A549 (cell line): Measurements from ENCODE around the gene APOL5. TPM values are rescaled to one million over a fixed set of nuclear protein-coding genes. Genes with fewer than 3 reads are reported as not detected.

Source experiments
- ATAC-seq, 2 experiments: fragments of 200-7000 bp in 1 of 2; fragments of >200 bp in 1 of 2; cut with Nextera tagmentation in 1 of 2; cut with Tn5 transposase in 1 of 2; 3 replicates each; pipeline versions ENCODE4 v1.8.0 to v1.9.1; 2018 to 2020; ENCODE audit warnings: mild to moderate bottlenecking in 1 of 2, moderate library complexity in 1 of 2
- CTCF ChIA-PET: fragments of 300-600 bp; sonication (Branson Sonifier 250); formaldehyde crosslinking; extraction: SDS; loops from one replicate; lab custom pipeline; 2021; ENCODE audit warnings: antibody characterized with exemption, inconsistent platforms; lab: Yijun Ruan, JAX
- POLR2A ChIA-PET: fragments of 350-600 bp; formaldehyde crosslinking; extraction: SDS; loops from one replicate; lab custom pipeline; 2021; ENCODE audit warnings: antibody characterized with exemption, inconsistent platforms; lab: Yijun Ruan, JAX
- DNase-seq, 2 experiments: peaks; one replicate each; pipeline versions ENCODE4 v3.0.0 to v3.0.0-alpha.2; 2011 to 2016; ENCODE audit warnings: low read depth in 1 of 2, low spot score in 1 of 2
- FAIRE-seq: peaks from 2 replicates; lab custom pipeline; 2011; peaks lifted over from hg19 to GRCh38; lab: Jason Lieb, UNC
- H3K27ac ChIP-seq, 2 experiments: fragments of >200 bp; sonication (Bioruptor Twin); formaldehyde crosslinking; 3 replicates each; pipeline ENCODE4 v1.5.1; 2016 to 2017
- H3K4me1 ChIP-seq: fragments of >200 bp; sonication (Bioruptor Twin); formaldehyde crosslinking; 3 replicates; pipeline ENCODE4 v1.6.1; 2016
- H3K4me2 ChIP-seq: fragments of >200 bp; sonication (Bioruptor Twin); formaldehyde crosslinking; 3 replicates; pipeline ENCODE4 v1.6.1; 2016
- H3K4me3 ChIP-seq: fragments of >200 bp; sonication (Bioruptor Twin); formaldehyde crosslinking; 3 replicates; pipeline ENCODE4 v1.5.1; 2016
- H3K9me3 ChIP-seq: fragments of >200 bp; sonication (Bioruptor Twin); formaldehyde crosslinking; 3 replicates; pipeline ENCODE4 v1.6.1; 2016
- CBX2 ChIP-seq: fragments of 200-600 bp; sonication (generic); IDR thresholded peaks from 2 replicates; pipeline ENCODE4 v1.6.1; 2016; ENCODE audit warnings: low read depth, mild to moderate bottlenecking, borderline replicate concordance
- CEBPB ChIP-seq, 2 experiments: fragments of >200 bp in 1 of 2; sonication (Bioruptor Twin) in 1 of 2; formaldehyde crosslinking in 1 of 2; IDR thresholded peaks; 2 replicates each; pipeline ENCODE4 v1.6.1; 2012 to 2016
- CHD4 ChIP-seq: fragments of 200-600 bp; sonication (generic); IDR thresholded peaks from 2 replicates; pipeline ENCODE4 v1.6.1; 2016; ENCODE audit warnings: antibody characterized with exemption, mild to moderate bottlenecking, borderline replicate concordance
- EHMT2 ChIP-seq: fragments of 200-600 bp; sonication (generic); IDR thresholded peaks from 2 replicates; pipeline ENCODE4 v1.6.1; 2016; ENCODE audit warnings: antibody characterized with exemption, low read depth, mild to moderate bottlenecking, moderate library complexity
- HDAC2 ChIP-seq: fragments of 200-600 bp; sonication (generic); IDR thresholded peaks from 2 replicates; pipeline ENCODE4 v1.6.1; 2016
- HOXA7 ChIP-seq: fragments of 250-450 bp; sonication (Bioruptor Pico); IDR thresholded peaks from 2 replicates; pipeline ENCODE4 v1.5.0; 2020; ENCODE audit warnings: mild to moderate bottlenecking, moderate library complexity
- HOXB13 ChIP-seq: fragments of 250-450 bp; sonication (Bioruptor Pico); IDR thresholded peaks from 2 replicates; pipeline ENCODE4 v1.5.0; 2020; ENCODE audit warnings: low read depth, mild to moderate bottlenecking, moderate library complexity
- JUN ChIP-seq, 2 experiments: fragments of >200 bp; sonication (Bioruptor Twin); formaldehyde crosslinking; IDR thresholded peaks; 2 replicates in 1 of 2; 3 replicates in 1 of 2; pipeline ENCODE4 v1.6.1; 2016 to 2017
- JUNB ChIP-seq: fragments of >200 bp; sonication (Bioruptor Twin); formaldehyde crosslinking; IDR thresholded peaks from 2 replicates; pipeline ENCODE4 v1.6.1; 2016
- KDM1A ChIP-seq: fragments of 200-600 bp; sonication (generic); IDR thresholded peaks from 2 replicates; pipeline ENCODE4 v1.6.1; 2016; ENCODE audit warnings: low read depth, mild to moderate bottlenecking
- KDM5A ChIP-seq: fragments of 200-600 bp; sonication (generic); IDR thresholded peaks from 2 replicates; pipeline ENCODE4 v1.6.1; 2016; ENCODE audit warnings: antibody characterized with exemption, mild to moderate bottlenecking
- NPAS2 ChIP-seq: fragments of 250-450 bp; sonication (Bioruptor Pico); IDR thresholded peaks from 2 replicates; pipeline ENCODE4 v1.8.0; 2022; ENCODE audit warnings: mild to moderate bottlenecking, moderate library complexity, borderline replicate concordance
- POLR2AphosphoS2 ChIP-seq: conservative IDR thresholded peaks from 2 replicates; pipeline ENCODE4 v1.6.1; 2012; ENCODE audit warnings: low read length, improper control_type of control experiment, inconsistent platforms
- RARB ChIP-seq: fragments of 250-450 bp; sonication (Bioruptor Pico); IDR thresholded peaks from 2 replicates; pipeline ENCODE4 v1.8.0; 2021; ENCODE audit warnings: mild to moderate bottlenecking, moderate library complexity
- RFX5 ChIP-seq: fragments of 450-650 bp; IDR thresholded peaks from 2 replicates; pipeline ENCODE4 v1.7.1; 2014; ENCODE audit warnings: antibody characterized with exemption, mild to moderate bottlenecking, moderate library complexity
- SMC3 ChIP-seq: fragments of >200 bp; sonication (Bioruptor Twin); formaldehyde crosslinking; IDR thresholded peaks from 3 replicates; pipeline ENCODE4 v1.6.1; 2018; ENCODE audit warnings: inconsistent platforms
- SREBF2 ChIP-seq: fragments of 450-650 bp; IDR thresholded peaks from 2 replicates; pipeline ENCODE4 v1.6.1; 2014; ENCODE audit warnings: mild to moderate bottlenecking, moderate library complexity
- WGBS: methylation state at CpG from one replicate; pipeline ENCODE4 v1.1.6; 2017; ENCODE audit errors: missing lambda C conversion rate; 5-methylcytosine and 5-hydroxymethylcytosine counted together
- polyA plus RNA-seq, 4 experiments: library from polyadenylated mRNA; depleted of rRNA in 3 of 4; stranded (reverse); fragments of >200 nt; fragmentation: RNase III in 1 of 4; extraction: RNeasy Plus Mini Kit Qiagen cat#74134 plus additional on column Dnase treatment in 1 of 4; gene quantifications; 2 replicates in 3 of 4; 3 replicates in 1 of 4; pipeline ENCODE4 v1.2.3, GENCODE V29; 2011 to 2017
- TF ChIP-seq, protein P1 (sequence below): fragments of >200 bp; sonication (Bioruptor Twin); formaldehyde crosslinking; IDR thresholded peaks from 3 replicates; pipeline ENCODE4 v1.5.1; 2016
- TF ChIP-seq, protein P2 (sequence below): fragments of >200 bp; sonication (Bioruptor Twin); formaldehyde crosslinking; IDR thresholded peaks from 2 replicates; pipeline ENCODE4 v1.6.1; 2016
- TF ChIP-seq, protein P3 (sequence below): fragments of 200-600 bp; sonication (generic); IDR thresholded peaks from 2 replicates; pipeline ENCODE4 v1.6.1; 2016; ENCODE audit warnings: antibody characterized with exemption, mild to moderate bottlenecking, moderate library complexity
- TF ChIP-seq, protein P4 (sequence below): fragments of 450-650 bp; IDR thresholded peaks from 2 replicates; pipeline ENCODE4 v1.6.1; 2014; ENCODE audit warnings: antibody characterized with exemption
- TF ChIP-seq, protein P5 (sequence below): fragments of >200 bp; sonication (Bioruptor Twin); formaldehyde crosslinking; IDR thresholded peaks from 3 replicates; pipeline ENCODE4 v1.6.1; 2016
- TF ChIP-seq, protein P6 (sequence below): IDR thresholded peaks from 2 replicates; pipeline ENCODE4 v1.6.1; 2012; ENCODE audit warnings: low read depth, borderline replicate concordance

Gene APOL5
- polyA plus RNA-seq, 2 of the 4 experiments (the other 2 are of a cell fraction), result not detected

DNA sequence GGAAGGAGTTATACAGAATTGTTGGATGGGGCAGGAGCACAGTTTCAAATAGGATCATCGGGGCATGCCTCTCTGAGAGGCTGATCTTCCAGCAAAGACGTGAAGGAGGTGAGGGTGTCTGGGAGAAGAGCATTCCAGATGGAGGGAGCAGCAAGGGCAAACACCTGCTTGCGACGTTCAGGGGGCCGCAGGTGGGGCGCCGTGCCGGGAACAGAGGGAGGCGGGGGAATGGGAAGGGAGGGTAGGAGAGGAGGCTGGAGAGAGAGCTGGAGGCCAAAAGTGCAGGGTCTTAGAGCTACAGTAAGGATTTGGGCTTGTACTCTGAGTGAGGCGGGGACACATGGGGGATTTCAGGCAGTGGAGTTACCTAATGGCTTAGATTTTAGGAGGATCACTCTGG is 13.6 kb downstream of the APOL5 start:
- Histone ChIP-seq H3K4me1 (no peaks in the 10 kb centered on the region), H3K4me3 (no peak overlapping the region), H3K27ac (no peak overlapping the region), H3K4me2 (no peak overlapping the region), H3K9me3 (no peaks in the 10 kb centered on the region)
- ATAC-seq (no peak), FAIRE-seq (no peak), DNase-seq (no peak)
- ChIA-PET POLR2A (no interaction called here), CTCF (no interaction called here)
- TF ChIP-seq CEBPB (IDR thresholded peaks at IDR 0.05), result no peak
- TF ChIP-seq SMC3, result no peak
- TF ChIP-seq SREBF2, result no peak
- TF ChIP-seq, protein P1, sequence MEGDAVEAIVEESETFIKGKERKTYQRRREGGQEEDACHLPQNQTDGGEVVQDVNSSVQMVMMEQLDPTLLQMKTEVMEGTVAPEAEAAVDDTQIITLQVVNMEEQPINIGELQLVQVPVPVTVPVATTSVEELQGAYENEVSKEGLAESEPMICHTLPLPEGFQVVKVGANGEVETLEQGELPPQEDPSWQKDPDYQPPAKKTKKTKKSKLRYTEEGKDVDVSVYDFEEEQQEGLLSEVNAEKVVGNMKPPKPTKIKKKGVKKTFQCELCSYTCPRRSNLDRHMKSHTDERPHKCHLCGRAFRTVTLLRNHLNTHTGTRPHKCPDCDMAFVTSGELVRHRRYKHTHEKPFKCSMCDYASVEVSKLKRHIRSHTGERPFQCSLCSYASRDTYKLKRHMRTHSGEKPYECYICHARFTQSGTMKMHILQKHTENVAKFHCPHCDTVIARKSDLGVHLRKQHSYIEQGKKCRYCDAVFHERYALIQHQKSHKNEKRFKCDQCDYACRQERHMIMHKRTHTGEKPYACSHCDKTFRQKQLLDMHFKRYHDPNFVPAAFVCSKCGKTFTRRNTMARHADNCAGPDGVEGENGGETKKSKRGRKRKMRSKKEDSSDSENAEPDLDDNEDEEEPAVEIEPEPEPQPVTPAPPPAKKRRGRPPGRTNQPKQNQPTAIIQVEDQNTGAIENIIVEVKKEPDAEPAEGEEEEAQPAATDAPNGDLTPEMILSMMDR, result no peak
- 78% methylated on average over 10 of the region's 10 CpGs for WGBS

DNA sequence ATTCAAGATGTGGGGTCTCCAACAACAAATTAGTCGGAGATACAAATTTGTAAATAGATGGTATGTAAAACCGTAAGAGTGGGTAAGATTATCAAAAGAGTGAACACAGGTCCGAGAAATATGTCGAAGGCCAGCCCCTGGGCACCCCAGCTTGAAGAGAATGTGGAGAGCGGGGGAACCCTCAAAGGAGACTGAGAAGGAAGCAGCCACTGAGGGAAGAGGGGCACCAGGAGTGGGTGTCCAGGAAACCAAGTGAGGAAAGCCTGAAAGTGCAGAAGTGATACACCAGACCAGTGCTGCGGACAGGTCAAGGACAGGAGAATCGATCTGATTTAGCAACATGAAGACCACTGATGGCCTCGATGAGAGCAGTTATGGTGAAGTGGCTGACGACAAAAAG is 14.4 kb downstream of the APOL5 start:
- 91% methylated on average over 9 of the region's 9 CpGs for WGBS
- CTCF ChIA-PET, result interaction anchor here (1.2 to 2.2 kb wide), 2 partner anchors 105 to 333 kb away, joined by 3 to 10 read pairs; no protein-coding TSS in a partner anchor
- ATAC-seq (no peak), FAIRE-seq (no peak), DNase-seq (no peak)
- H3K4me1 ChIP-seq, result no peaks in the 10 kb centered on the region
- TF ChIP-seq, protein P2, sequence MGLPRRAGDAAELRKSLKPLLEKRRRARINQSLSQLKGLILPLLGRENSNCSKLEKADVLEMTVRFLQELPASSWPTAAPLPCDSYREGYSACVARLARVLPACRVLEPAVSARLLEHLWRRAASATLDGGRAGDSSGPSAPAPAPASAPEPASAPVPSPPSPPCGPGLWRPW, result no peak
- TF ChIP-seq SREBF2 (no peak), HDAC2 (no peak), CBX2 (no peak), CHD4 (no peak), JUN (IDR thresholded peaks at IDR 0.05) (no peak), HOXA7 (CRISPR knock-in tag) (no peak), CEBPB (IDR thresholded peaks at IDR 0.05) (no peak), NPAS2 (CRISPR knock-in tag) (no peak)
- TF ChIP-seq, protein P1, result no peak
- TF ChIP-seq, protein P3, sequence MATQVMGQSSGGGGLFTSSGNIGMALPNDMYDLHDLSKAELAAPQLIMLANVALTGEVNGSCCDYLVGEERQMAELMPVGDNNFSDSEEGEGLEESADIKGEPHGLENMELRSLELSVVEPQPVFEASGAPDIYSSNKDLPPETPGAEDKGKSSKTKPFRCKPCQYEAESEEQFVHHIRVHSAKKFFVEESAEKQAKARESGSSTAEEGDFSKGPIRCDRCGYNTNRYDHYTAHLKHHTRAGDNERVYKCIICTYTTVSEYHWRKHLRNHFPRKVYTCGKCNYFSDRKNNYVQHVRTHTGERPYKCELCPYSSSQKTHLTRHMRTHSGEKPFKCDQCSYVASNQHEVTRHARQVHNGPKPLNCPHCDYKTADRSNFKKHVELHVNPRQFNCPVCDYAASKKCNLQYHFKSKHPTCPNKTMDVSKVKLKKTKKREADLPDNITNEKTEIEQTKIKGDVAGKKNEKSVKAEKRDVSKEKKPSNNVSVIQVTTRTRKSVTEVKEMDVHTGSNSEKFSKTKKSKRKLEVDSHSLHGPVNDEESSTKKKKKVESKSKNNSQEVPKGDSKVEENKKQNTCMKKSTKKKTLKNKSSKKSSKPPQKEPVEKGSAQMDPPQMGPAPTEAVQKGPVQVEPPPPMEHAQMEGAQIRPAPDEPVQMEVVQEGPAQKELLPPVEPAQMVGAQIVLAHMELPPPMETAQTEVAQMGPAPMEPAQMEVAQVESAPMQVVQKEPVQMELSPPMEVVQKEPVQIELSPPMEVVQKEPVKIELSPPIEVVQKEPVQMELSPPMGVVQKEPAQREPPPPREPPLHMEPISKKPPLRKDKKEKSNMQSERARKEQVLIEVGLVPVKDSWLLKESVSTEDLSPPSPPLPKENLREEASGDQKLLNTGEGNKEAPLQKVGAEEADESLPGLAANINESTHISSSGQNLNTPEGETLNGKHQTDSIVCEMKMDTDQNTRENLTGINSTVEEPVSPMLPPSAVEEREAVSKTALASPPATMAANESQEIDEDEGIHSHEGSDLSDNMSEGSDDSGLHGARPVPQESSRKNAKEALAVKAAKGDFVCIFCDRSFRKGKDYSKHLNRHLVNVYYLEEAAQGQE, result no peak
- H3K27ac ChIP-seq, result no peak overlapping the region
- no peak overlapping the region for H3K4me2 ChIP-seq
- H3K9me3 ChIP-seq, result no peaks in the 10 kb centered on the region
- POLR2A ChIA-PET, result no interaction called here
- H3K4me3 ChIP-seq, result no peak overlapping the region

DNA sequence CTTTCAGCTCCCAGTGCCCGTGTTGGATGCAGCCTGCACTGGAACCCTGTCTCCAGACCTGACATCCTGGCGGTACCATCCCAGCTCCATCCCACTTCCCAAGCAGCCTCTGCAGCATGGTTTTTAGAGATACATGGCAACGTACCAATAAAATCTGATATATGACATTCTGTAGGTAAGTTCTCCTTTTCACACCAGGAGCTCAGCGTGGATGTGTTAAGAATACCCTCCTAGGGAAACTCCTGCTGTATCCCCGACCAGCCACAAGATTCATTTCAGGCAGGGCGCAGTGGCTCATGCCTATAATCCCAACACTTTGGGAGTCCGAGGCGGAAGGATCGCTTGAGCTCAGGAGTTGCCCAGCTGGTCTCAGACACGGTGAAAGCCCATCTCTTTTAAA is 15.4 kb downstream of the APOL5 start:
- Histone ChIP-seq H3K4me1 (no peaks in the 10 kb centered on the region), H3K4me3 (no peak overlapping the region), H3K9me3 (no peaks in the 10 kb centered on the region), H3K27ac (no peak overlapping the region), H3K4me2 (no peak overlapping the region)
- WGBS, result 71% methylated on average over 5 of the region's 10 CpGs
- ChIA-PET POLR2A (no interaction called here), CTCF (interaction anchor here (1.2 to 2.2 kb wide), 2 partner anchors 106 to 333 kb away, joined by 3 to 10 read pairs; no protein-coding TSS in a partner anchor)
- FAIRE-seq (no peak), DNase-seq (no peak), ATAC-seq (no peak; a peak in 1 of 6 replicates)
- TF ChIP-seq KDM5A (no peak), EHMT2 (no peak), JUNB (no peak), RFX5 (no peak), CHD4 (no peak), RARB (CRISPR knock-in tag) (no peak), HOXA7 (CRISPR knock-in tag) (no peak), KDM1A (no peak), POLR2AphosphoS2 (no peak), HOXB13 (CRISPR knock-in tag) (no peak)
- TF ChIP-seq, protein P4, sequence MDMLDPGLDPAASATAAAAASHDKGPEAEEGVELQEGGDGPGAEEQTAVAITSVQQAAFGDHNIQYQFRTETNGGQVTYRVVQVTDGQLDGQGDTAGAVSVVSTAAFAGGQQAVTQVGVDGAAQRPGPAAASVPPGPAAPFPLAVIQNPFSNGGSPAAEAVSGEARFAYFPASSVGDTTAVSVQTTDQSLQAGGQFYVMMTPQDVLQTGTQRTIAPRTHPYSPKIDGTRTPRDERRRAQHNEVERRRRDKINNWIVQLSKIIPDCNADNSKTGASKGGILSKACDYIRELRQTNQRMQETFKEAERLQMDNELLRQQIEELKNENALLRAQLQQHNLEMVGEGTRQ, result no peak
- TF ChIP-seq, protein P5, sequence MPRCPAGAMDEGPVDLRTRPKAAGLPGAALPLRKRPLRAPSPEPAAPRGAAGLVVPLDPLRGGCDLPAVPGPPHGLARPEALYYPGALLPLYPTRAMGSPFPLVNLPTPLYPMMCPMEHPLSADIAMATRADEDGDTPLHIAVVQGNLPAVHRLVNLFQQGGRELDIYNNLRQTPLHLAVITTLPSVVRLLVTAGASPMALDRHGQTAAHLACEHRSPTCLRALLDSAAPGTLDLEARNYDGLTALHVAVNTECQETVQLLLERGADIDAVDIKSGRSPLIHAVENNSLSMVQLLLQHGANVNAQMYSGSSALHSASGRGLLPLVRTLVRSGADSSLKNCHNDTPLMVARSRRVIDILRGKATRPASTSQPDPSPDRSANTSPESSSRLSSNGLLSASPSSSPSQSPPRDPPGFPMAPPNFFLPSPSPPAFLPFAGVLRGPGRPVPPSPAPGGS, result no peak
- TF ChIP-seq, protein P6, sequence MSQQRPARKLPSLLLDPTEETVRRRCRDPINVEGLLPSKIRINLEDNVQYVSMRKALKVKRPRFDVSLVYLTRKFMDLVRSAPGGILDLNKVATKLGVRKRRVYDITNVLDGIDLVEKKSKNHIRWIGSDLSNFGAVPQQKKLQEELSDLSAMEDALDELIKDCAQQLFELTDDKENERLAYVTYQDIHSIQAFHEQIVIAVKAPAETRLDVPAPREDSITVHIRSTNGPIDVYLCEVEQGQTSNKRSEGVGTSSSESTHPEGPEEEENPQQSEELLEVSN, result no peak
